Kidney glomerular epithelial cell (primary cell): Measurements from ENCODE around the gene FOSB.

Source experiments
- DNase-seq: peaks from one replicate; lab custom pipeline; 2025; lab: John Stamatoyannopoulos, UW

FOSB gene

GRCh38 chr19:45485305-45486077, 17.7 kb downstream of the FOSB start:
- peak; percentile 86 for DNase-seq

DNA sequence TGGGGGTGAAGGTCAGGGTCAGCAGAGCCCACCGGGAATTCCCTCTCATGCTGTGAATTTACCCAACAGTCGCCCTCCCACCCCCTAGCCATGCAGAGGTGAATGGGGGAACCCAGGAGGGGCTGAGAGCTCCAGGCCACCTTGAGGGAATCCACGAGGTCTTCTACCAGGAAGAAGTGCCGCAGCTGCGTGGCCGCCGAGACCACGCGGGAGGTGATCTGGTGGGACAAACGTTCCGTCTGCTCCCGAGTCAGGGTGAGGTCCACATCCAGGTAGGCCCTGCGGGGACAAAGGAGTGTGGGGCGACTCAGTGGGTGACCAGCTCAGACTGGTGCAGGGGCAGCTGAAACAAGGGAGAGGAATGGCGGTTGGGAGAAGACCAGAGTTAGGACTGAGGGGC, 20.9 kb downstream of the FOSB start:
- DNase-seq, result no peak

DNA sequence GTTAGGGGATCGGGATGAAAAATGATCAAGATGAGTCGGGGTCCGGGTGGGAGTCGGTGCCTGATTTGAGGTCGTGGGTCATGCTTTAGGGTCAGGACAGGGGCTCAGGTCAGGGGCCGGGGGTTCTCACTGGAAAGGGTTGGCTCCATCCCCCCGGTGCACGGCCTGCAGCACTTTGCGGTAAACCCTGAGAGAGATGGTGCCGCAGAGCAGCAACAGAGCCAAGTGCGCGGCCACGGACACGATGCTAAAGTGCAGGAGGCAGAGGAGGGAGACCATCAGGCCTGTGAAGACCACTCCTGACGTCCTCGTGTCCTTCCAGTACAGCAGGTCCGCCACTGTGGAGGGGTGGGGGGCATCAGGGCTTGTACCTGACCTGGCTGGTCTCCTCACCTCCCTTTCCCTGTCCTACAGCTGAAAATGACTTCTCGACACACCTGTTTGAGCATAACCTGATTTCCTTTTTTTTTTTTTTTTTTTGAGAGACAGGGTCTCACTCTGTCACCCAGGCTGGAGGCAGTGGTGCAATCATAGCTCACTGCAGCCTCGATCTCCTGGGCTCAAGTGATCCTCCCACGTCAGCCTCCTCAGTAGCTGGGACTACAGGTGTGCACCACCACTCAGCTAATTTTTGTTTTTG, 21.5 kb downstream of the FOSB start:
- DNase-seq, result no peak

DNA sequence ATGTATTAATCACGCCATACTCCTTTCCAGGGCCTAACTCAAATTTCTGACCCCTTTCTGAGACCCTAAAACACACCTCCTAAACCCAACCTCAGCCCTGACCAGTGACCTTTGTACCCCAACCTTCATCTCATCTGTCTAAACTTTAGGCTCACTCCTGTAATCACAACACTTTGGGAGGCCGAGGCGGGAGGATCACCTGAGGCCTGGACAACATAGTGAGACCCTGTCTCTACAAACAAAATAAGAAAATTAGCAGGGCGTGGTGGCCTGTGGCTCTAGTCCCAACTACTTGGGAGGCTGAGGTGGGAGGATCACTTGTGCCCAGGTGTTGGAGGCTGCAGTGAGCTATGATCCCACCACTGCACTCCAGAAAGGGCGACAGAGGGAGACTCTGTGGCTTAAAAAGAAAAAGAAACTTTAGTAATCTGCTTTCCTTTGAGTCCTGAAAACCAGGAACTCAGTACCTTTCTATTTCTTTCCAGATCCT, 24.4 kb downstream of the FOSB start:
- DNase-seq, result no peak

- DNase-seq, result no peak
Measured at GRCh38 chr19:45492627-45493470, 25.1 kb downstream of the FOSB start.

DNA sequence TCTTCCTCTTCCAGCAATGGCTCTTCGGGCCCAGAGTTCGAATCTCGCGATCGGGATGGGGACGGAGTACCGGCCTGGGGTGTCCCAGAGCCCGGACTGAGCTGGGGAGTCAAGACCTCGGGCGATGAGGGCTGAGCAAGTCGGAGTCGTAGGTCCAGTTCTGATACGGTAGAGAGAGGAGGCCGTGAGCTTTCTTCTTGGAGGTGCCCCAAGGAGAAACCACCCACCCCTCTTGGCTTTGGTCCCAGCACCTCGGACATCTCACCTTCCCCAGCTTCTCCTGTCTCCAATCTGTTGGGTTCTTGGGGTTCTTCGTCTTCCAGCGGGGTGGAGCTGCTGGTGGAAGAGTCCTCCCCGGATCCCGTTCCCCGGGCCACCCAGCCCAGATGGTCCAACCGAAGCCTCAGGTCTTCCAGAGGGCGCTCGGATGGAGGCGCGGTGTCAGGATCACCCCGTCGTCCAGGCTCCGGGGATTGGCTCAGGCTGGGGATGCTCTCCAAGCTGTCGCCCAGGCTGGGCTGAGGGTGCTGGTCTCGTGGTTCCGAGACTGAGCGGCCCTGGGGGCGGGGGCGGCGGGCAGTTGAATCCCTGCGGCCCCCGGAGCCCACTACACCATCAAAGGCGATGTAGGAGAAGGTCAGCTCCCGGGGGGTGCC, 26.6 kb downstream of the FOSB start:
- no peak for DNase-seq

GRCh38 chr19:45495178-45495577, 27.4 kb downstream of the FOSB start:
- DNase-seq, result no peak

- no peak for DNase-seq
Measured at GRCh38 chr19:45496349-45496953, 28.7 kb downstream of the FOSB start.

- DNase-seq, result no peak
Measured at GRCh38 chr19:45497791-45498190, 30.0 kb downstream of the FOSB start.

GRCh38 chr19:45498411-45499195, 30.8 kb downstream of the FOSB start, which contains the start of gene PPM1N:
Gene PPM1N (plus strand): TSS chr19:45498443. CDS start chr19:45498473, 30 bp downstream.
- DNase-seq, result no peak

GRCh38 chr19:45499196-45500180, 31.7 kb downstream of the FOSB start:
- DNase-seq, result no peak

- no peak for DNase-seq
Measured at GRCh38 chr19:45500918-45501729, 33.3 kb downstream of the FOSB start.

- DNase-seq, result no peak
Measured at GRCh38 chr19:45501730-45502014, 33.9 kb downstream of the FOSB start.

GRCh38 chr19:45502111-45502510, 34.3 kb downstream of the FOSB start:
- no peak for DNase-seq

DNA sequence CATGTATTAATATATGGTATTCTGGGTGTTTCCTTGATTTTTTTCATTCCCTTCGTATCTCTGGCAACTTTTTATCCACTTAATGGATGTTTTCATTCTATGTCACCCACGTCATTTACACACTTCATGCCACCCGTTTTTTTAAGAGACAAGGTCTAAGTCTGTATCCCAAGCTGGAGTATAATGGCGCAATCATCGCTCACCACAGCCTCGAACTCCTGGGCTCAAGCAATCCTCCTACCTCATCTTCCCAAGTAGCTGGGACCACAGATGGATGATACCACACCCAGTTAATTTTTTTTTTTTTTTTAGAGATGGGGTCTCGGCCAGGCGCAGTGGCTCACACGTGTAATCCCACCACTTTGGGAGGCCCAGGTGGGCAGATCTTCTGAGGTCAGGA, 36.1 kb downstream of the FOSB start:
- DNase-seq, result no peak

DNA sequence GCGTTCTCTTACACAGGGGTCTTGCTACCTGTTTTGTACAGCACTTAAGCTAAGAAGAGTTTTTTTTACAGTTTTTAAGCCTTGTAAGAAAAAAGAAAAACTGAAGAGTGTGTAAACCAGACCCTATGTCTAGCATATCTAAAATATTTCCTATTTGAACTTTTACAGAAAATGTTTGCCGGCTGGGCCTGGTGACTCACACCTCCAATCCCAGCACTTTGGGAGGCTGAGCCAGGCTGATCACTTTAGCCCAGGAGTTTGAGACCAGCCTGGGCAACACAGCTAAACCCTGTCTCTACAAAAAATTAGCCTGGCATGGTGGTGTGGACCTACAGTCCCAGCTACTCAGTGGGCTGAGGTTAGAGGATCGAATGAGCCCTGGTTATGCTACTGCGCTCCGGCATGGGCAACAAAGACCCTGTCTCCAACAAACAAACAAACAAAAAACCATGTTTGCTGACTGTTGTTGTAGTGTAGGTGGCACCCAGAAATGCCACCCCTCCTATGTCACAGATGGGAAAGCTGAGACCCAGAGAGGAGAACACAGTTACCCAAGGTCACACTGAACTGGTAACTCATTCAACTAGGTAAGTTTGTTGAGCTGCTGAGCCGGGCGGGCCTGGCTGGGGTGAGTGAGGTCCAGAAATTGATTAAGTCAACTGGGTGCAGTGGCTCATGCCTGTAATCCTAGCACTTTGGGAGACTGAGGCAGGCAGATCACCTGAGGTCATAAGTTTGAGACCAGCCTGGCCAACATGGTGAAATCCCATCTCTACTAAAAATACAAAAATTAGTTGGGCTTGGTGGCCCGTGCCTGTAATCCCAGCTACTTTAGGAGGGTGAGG, 37.6 kb downstream of the FOSB start:
- no peak for DNase-seq

DNA sequence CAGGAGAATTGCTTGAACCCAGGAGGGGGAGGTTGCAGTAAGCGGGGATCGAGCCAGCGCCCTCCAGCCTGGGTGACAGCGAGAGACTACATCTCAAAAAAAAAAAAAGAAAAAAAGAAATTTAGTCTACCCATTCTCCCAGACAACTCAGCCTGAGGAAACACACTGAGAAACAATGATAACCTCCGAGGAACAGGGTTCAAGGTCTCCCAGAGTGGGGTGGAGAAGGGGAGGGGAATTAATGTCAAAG, 38.1 kb downstream of the FOSB start:
- no peak for DNase-seq

DNA sequence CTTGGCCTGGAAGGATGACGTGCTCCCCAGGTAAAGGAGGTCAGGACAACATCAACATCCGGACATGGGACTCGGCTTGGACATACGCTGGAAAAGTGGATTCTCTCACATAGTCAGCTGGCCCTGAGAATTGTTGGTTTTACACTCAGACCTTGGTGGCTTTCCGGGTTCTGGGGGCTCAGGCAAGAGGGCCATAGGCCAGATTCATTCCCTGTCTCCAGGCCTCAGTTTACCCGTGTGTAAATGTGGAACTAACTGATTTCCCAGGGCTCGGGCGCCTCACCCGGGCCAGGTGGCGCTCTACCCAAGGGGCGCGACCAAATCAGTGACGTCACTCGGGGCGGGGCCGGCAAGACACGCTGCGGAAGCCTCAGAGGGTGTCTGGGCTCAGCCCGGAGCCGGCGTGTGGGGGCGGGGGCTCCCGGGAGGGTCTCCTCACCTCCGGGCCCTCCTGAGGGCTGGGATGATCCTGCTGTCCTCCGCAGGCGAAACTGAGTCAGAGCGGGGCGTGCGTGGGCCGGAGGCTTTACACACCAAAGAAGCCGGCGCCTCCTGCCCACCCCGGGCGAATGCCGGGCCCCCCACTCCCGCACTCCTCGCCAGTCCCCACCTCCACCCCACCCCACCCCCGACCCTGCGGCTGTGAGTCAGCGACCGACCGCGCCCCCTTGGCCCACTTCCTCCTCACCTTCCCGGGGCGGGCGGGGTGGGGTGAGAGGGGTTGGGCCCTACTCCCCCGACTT, 38.6 kb downstream of the FOSB start:
- DNase-seq, result peak; percentile 91
